ENCODE measurements around the gene COBL.

- TF ChIP-seq CTCF (IDR thresholded peaks at IDR 0.05): no peak
- no peak for TF ChIP-seq POLR2A (IDR thresholded peaks at IDR 0.05)
These were observed 56.1 kb downstream of the COBL start for GRCh38 chr7:51260516-51260915.

All from suprapubic skin (tissue), 3 donors.